Limb (tissue), 2 donors: Measurements from ENCODE around the gene RPL12.
"Not testable (repeated sequence)": the region's sequence is repeated elsewhere in the genome, so short reads cannot be mapped to it uniquely, and the experiment has no call there.

Experiments
- DNase-seq, 2 donors: peaks; one replicate each; pipeline ENCODE4 v3.0.0-alpha.2; 2016; ENCODE audit errors: extremely low spot score in 2 of 2

RPL12 gene

GRCh38 chr9:127470662-127471061 is 19.5 kb upstream of the RPL12 start:
- no peak for DNase-seq

- no peak for DNase-seq
Observed at GRCh38 chr9:127467621-127468020, 16.4 kb upstream of the RPL12 start.

GRCh38 chr9:127466407-127466917 is 15.3 kb upstream of the RPL12 start:
- DNase-seq, result not testable (repeated sequence)

- peak in 1 of 2 donors; percentile 26 for DNase-seq
Observed at GRCh38 chr9:127463911-127464310, 12.7 kb upstream of the RPL12 start.

GRCh38 chr9:127463382-127463781 is 12.2 kb upstream of the RPL12 start:
- no peak for DNase-seq

GRCh38 chr9:127458921-127459320 is 7.7 kb upstream of the RPL12 start:
- no peak for DNase-seq

- no peak for DNase-seq
Observed at GRCh38 chr9:127457191-127457878, 6.1 kb upstream of the RPL12 start.

- DNase-seq, result no peak
Observed at GRCh38 chr9:127455324-127455992, 4.3 kb upstream of the RPL12 start.

GRCh38 chr9:127452691-127453090 is 1.5 kb upstream of the RPL12 start:
- DNase-seq, result no peak

GRCh38 chr9:127451858-127452656 is 851 bp upstream of the RPL12 start:
- peak; percentile 24 to 54 for DNase-seq

- DNase-seq, result no peak
Observed at GRCh38 chr9:127451608-127451857, 327 bp upstream of the RPL12 start.

GRCh38 chr9:127450243-127450760 is 904 bp downstream of the RPL12 start:
- peak in 1 of 2 donors; percentile 10 for DNase-seq

GRCh38 chr9:127449332-127449966 is 1.8 kb downstream of the RPL12 start:
- DNase-seq, result no peak

- DNase-seq, result no peak
Observed at GRCh38 chr9:127448112-127448805, 2.9 kb downstream of the RPL12 start.

- DNase-seq, result no peak
Observed at GRCh38 chr9:127447416-127448111, 3.6 kb downstream of the RPL12 start.

- no peak for DNase-seq
Observed at GRCh38 chr9:127446713-127447415, 4.3 kb downstream of the RPL12 start.

GRCh38 chr9:127445851-127446712 is 5.1 kb downstream of the RPL12 start:
- DNase-seq, result no peak

GRCh38 chr9:127444921-127445850 is 6.0 kb downstream of the RPL12 start:
- DNase-seq, result no peak
